ENCODE data around the gene STRA8.

- TF ChIP-seq NFIC (IDR thresholded peaks at IDR 0.05), result no peak
- no peak for TF ChIP-seq TEAD4 (IDR thresholded peaks at IDR 0.05)
- TF ChIP-seq, protein P1, sequence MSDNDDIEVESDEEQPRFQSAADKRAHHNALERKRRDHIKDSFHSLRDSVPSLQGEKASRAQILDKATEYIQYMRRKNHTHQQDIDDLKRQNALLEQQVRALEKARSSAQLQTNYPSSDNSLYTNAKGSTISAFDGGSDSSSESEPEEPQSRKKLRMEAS (IDR thresholded peaks at IDR 0.05), result no peak
- TF ChIP-seq CREB1 (IDR thresholded peaks at IDR 0.05; ENCODE audit: low read depth), result no peak
- TF ChIP-seq YY1 (IDR thresholded peaks at IDR 0.05; ENCODE audit: low read depth), result no peak
Observed at GRCh38 chr7:135234727-135235126, 1.1 kb downstream of the STRA8 start.
